RWPE2 (cell line): ENCODE measurements around the gene DNMBP.
"Not testable (repeated sequence)": the region's sequence is repeated elsewhere in the genome, so short reads cannot be mapped to it uniquely, and the experiment has no call there.

ENCODE experiments used
- ATAC-seq: fragments of 200-7000 bp; cut with Tn5 transposase; 3 replicates; pipeline ENCODE4 v1.9.1; 2021; ENCODE audit warnings: low read depth
- DNase-seq: peaks from one replicate; pipeline ENCODE4 v3.0.0-alpha.2; 2020; ENCODE audit warnings: low spot score
- H3K27ac ChIP-seq: fragments of 450-650 bp; 2 replicates; pipeline ENCODE4 v1.5.1; 2017; ENCODE audit warnings: mild to moderate bottlenecking; ENCODE audit not compliant: poor library complexity, severe bottlenecking
- H3K27me3 ChIP-seq: fragments of 250-450 bp; sonication (Bioruptor Pico); 2 replicates; pipeline ENCODE4 v1.5.1; 2021; ENCODE audit warnings: mild to moderate bottlenecking, moderate library complexity; ENCODE audit not compliant: insufficient read depth, poor library complexity, severe bottlenecking
- H3K36me3 ChIP-seq: fragments of 250-450 bp; sonication (Bioruptor Pico); 2 replicates; pipeline ENCODE4 v1.5.1; 2020; ENCODE audit warnings: low read depth, mild to moderate bottlenecking, moderate library complexity
- H3K4me1 ChIP-seq: fragments of 250-450 bp; sonication (Bioruptor Pico); 2 replicates; pipeline ENCODE4 v1.5.1; 2021; ENCODE audit warnings: mild to moderate bottlenecking, moderate library complexity; ENCODE audit not compliant: insufficient read depth, poor library complexity, severe bottlenecking
- H3K4me3 ChIP-seq: fragments of 250-450 bp; sonication (Bioruptor Pico); 2 replicates; pipeline ENCODE4 v1.5.1; 2021; ENCODE audit warnings: mild to moderate bottlenecking, moderate library complexity; ENCODE audit not compliant: severe bottlenecking
- H3K9me3 ChIP-seq: fragments of 250-450 bp; sonication (Bioruptor Pico); 2 replicates; pipeline ENCODE4 v1.5.1; 2021; ENCODE audit warnings: mild to moderate bottlenecking, moderate library complexity; ENCODE audit not compliant: severe bottlenecking
- CTCF ChIP-seq: fragments of 450-650 bp; IDR thresholded peaks from one replicate; pipeline ENCODE4 v1.5.1; 2017; ENCODE audit warnings: mild to moderate bottlenecking, moderate library complexity; ENCODE audit not compliant: poor library complexity, severe bottlenecking

DNMBP gene

DNA sequence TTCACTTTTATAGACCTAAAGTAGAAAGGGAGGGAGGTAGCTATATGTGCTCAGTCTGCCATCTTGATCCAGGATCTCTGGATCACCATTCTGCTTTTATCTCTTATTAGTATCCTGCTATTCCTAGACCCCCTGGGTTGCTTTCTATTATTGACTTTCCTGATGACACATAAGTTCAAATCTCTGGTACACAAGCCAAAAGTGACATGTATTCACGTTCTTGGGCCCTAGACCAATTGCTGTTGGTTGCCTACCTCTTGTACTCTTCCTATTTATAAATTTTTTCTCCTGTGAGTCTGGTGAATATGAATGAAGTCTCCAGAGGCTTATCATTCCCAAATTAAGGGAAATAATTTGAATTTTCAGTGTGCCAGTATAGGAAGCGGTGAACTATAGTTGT lies 56.9 kb downstream of the DNMBP start:
- Histone ChIP-seq H3K36me3 (peaks cover 95% of the 10 kb centered on the region), H3K4me3 (no peak overlapping the region), H3K27ac (no peak overlapping the region), H3K9me3 (no peaks in the 10 kb centered on the region), H3K4me1 (peaks cover 10% of the 10 kb centered on the region), H3K27me3 (no peaks in the 10 kb centered on the region)
- TF ChIP-seq CTCF, result no peak
- ATAC-seq (no peak), DNase-seq (no peak)

DNA sequence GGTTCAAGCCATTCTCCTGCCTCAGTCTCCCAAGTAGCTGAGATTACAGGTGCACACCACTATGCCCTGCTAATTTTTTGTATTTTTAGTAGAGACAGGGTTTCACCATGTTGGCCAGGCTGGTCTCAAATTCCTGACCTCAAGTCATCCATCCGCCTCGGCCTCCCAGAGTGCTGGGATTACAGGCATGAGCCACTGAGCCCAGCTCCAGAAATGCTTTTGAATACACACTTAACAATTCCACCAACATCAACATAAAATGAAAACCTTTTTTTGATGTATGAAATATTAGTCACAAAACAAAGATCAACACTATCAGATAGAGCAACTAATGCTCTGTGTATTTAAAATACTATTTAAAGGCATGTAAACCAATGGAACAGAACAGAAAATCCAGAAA lies 63.7 kb downstream of the DNMBP start:
- ATAC-seq, result 0 out of 3 replicates have a peak, but pooled peaks have one; percentile 10
- Histone ChIP-seq H3K36me3 (peaks cover 32% of the 10 kb centered on the region), H3K4me1 (peaks cover 52% of the 10 kb centered on the region), H3K27ac (peak overlapping the region; percentile 35)
- not testable (repeated sequence) for H3K27me3 ChIP-seq, H3K4me3 ChIP-seq, DNase-seq, H3K9me3 ChIP-seq

DNA sequence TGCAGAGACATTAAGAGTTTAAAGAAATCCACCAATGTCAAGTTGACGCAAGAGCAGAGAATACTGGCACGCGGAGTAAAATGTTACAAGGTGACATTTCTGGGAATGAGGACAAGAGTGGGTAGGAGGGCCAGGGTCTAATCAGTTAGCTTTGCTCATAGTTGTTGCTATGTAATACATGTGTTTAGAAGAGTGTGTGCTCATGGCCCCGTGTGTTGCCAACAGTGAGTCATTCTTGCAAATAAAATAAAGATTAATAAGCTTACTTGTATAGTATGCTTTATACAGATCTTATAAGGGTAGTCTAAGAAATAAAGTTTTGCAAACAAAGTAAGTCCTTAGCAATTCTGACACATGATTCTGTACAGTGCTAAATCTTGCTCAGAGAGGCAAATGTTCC lies 64.5 kb downstream of the DNMBP start:
- ATAC-seq (peak; percentile 85), DNase-seq (no peak)
- Histone ChIP-seq H3K4me3 (no peak overlapping the region), H3K27me3 (no peaks in the 10 kb centered on the region), H3K36me3 (peaks cover 30% of the 10 kb centered on the region), H3K9me3 (no peaks in the 10 kb centered on the region), H3K27ac (peak overlapping the region; percentile 35), H3K4me1 (peaks cover 52% of the 10 kb centered on the region)
- TF ChIP-seq CTCF, result no peak

DNA sequence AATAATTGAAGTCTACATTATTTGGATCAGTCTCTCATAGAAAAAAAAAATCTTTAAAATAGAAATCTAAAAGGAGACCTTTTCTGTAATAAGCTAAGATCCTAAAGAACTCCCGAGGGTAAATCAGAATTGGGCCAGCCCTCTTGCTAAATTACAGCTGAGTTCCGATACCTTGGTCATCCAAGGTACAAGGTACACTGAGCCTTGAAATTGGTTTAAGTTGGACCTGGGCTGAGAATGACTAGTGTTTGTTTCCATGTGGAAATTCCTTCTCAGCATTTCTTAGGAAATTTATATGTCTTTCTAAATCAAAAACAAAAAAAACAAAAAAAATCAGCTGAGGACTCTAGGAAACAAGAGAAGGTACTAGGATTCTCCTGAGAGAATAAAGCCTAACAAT lies 64.9 kb downstream of the DNMBP start:
- TF ChIP-seq CTCF, result no peak
- Histone ChIP-seq H3K4me1 (peaks cover 52% of the 10 kb centered on the region), H3K27ac (peak overlapping the region; percentile 35), H3K27me3 (no peaks in the 10 kb centered on the region), H3K9me3 (no peaks in the 10 kb centered on the region), H3K36me3 (peaks cover 29% of the 10 kb centered on the region), H3K4me3 (no peak overlapping the region)
- no peak for ATAC-seq
- no peak for DNase-seq

- H3K36me3 ChIP-seq, result peaks cover 19% of the 10 kb centered on the region
- no peaks in the 10 kb centered on the region for H3K27me3 ChIP-seq
- H3K27ac ChIP-seq, result peak overlapping the region; percentile 35
- DNase-seq (no peak), ATAC-seq (no peak)
- no peak overlapping the region for H3K4me3 ChIP-seq
- H3K4me1 ChIP-seq, result peaks cover 50% of the 10 kb centered on the region
- H3K9me3 ChIP-seq, result no peaks in the 10 kb centered on the region
- TF ChIP-seq CTCF, result no peak
Observed at GRCh38 chr10:99943908-99944307, 65.8 kb downstream of the DNMBP start.
